B cell (primary cell): Measurements from ENCODE around the gene LGI2. TPM values are rescaled to one million over a fixed set of nuclear protein-coding genes. Genes with fewer than 3 reads are reported as not detected.

Source experiments
- ATAC-seq: fragments of 200-7000 bp; cut with Tn5 transposase; one replicate; pipeline ENCODE4 v1.10.0; 2021; ENCODE audit warnings: low read depth, mild to moderate bottlenecking, moderate number of reproducible peaks, moderate library complexity
- CTCF ChIA-PET: fragments of 350-600 bp; sonication (Branson Sonifier 250); formaldehyde crosslinking; loops from one replicate; lab custom pipeline; 2021; ENCODE audit warnings: antibody characterized with exemption, inconsistent platforms; lab: Charles Lee
- POLR2A ChIA-PET: fragments of 350-600 bp; sonication (Branson Sonifier 250); formaldehyde crosslinking; loops from one replicate; lab custom pipeline; 2021; ENCODE audit warnings: antibody characterized with exemption; lab: Charles Lee
- DNase-seq: peaks from one replicate; pipeline ENCODE4 v3.0.0; 2013
- H2AFZ ChIP-seq: 2 replicates; pipeline ENCODE4 v1.6.1; 2012; ENCODE audit warnings: mild to moderate bottlenecking, low read depth, low read length; ENCODE audit not compliant: insufficient read depth, poor library complexity, severe bottlenecking
- H3K27ac ChIP-seq, 2 donors: 1 replicate in 1 of 2; 2 replicates in 1 of 2; pipeline ENCODE4 v1.5.1; 2012 to 2013; ENCODE audit warnings: low read length in 2 of 2, mild to moderate bottlenecking in 2 of 2, moderate library complexity in 1 of 2
- H3K27me3 ChIP-seq, 4 experiments: fragments of 200-600 bp in 1 of 4; sonication (generic) in 1 of 4; replicated peaks in 1 of 4; 1 replicate in 2 of 4; 2 replicates in 2 of 4; pipeline versions ENCODE4 v1.6.1 to v1.7.0; 2013 to 2016; ENCODE audit warnings: low read length in 3 of 4, mild to moderate bottlenecking in 2 of 4, mixed read lengths in 1 of 4, moderate library complexity in 1 of 4; ENCODE audit not compliant: insufficient read depth in 4 of 4, control insufficient read depth in 3 of 4; ENCODE audit errors: control extremely low read depth in 1 of 4
- H3K36me3 ChIP-seq, 2 experiments: replicated peaks in 1 of 2; 1 replicate in 1 of 2; 2 replicates in 1 of 2; pipeline versions ENCODE4 v1.6.1 to v1.7.1; 2013; ENCODE audit warnings: low read length in 1 of 2; ENCODE audit not compliant: insufficient read depth in 2 of 2, control insufficient read depth in 1 of 2; ENCODE audit errors: control extremely low read depth in 1 of 2, extremely low read depth in 1 of 2
- H3K4me1 ChIP-seq, 2 donors: fragments of 200-600 bp in 1 of 2; sonication (generic) in 1 of 2; 1 replicate in 1 of 2; 2 replicates in 1 of 2; pipeline versions ENCODE4 v1.5.1 to v1.6.1; 2013 to 2017; ENCODE audit warnings: low read length in 2 of 2; ENCODE audit not compliant: control insufficient read depth in 2 of 2, insufficient read depth in 2 of 2
- H3K4me2 ChIP-seq: replicated peaks from 2 replicates; pipeline ENCODE3; 2012; ENCODE audit warnings: mild to moderate bottlenecking, low read depth, low read length; ENCODE audit not compliant: poor library complexity, severe bottlenecking
- H3K4me3 ChIP-seq, 5 experiments: fragments of 200-600 bp in 1 of 5; sonication (generic) in 1 of 5; 1 replicate in 3 of 5; 2 replicates in 2 of 5; pipeline versions ENCODE4 v1.5.1 to v1.7.0; 2011 to 2016; ENCODE audit warnings: low read length in 4 of 5, mild to moderate bottlenecking in 4 of 5, low read depth in 2 of 5, control low read depth in 1 of 5, moderate library complexity in 1 of 5; ENCODE audit not compliant: insufficient read depth in 1 of 5; ENCODE audit errors: control extremely low read depth in 1 of 5, extremely low read depth in 1 of 5
- H3K79me2 ChIP-seq: fragments of 200-600 bp; sonication (generic); one replicate; pipeline ENCODE4 v1.6.0; 2016; ENCODE audit warnings: low read length; ENCODE audit not compliant: control insufficient read depth, insufficient read depth
- H3K9ac ChIP-seq: fragments of 200-600 bp; sonication (generic); 2 replicates; pipeline ENCODE4 v1.6.1; 2017; ENCODE audit warnings: mild to moderate bottlenecking, low read length, moderate library complexity
- H3K9me3 ChIP-seq, 3 donors: one replicate each; pipeline versions ENCODE4 v1.6.1 to v1.7.1; 2013; ENCODE audit warnings: low read length in 2 of 3; ENCODE audit not compliant: control insufficient read depth in 2 of 3, insufficient read depth in 1 of 3; ENCODE audit errors: control extremely low read depth in 1 of 3
- H4K20me1 ChIP-seq: 2 replicates; pipeline ENCODE4 v1.6.0; 2012; ENCODE audit warnings: mild to moderate bottlenecking, low read length; ENCODE audit not compliant: insufficient read depth, control insufficient read depth, poor library complexity, severe bottlenecking
- H3K27ac Mint-ChIP-seq: one replicate; pipeline ENCODE4 v1.8.0; 2021; ENCODE audit warnings: mixed read lengths
- H3K27me3 Mint-ChIP-seq: one replicate; pipeline ENCODE4 v1.8.0; 2021; ENCODE audit warnings: mixed read lengths
- H3K4me1 Mint-ChIP-seq: one replicate; pipeline ENCODE4 v1.8.0; 2021; ENCODE audit warnings: mixed read lengths
- H3K4me3 Mint-ChIP-seq: one replicate; pipeline ENCODE4 v1.8.0; 2021; ENCODE audit warnings: mixed read lengths
- H3K9me3 Mint-ChIP-seq: one replicate; pipeline ENCODE4 v1.8.0; 2022; ENCODE audit warnings: mixed read lengths; ENCODE audit not compliant: insufficient read depth
- EZH2 ChIP-seq: IDR thresholded peaks from 2 replicates; pipeline ENCODE4 v1.6.1; 2012; ENCODE audit warnings: borderline replicate concordance, low read depth, mild to moderate bottlenecking, moderate library complexity, low read length; ENCODE audit not compliant: insufficient read depth, poor library complexity, severe bottlenecking
- WGBS: methylation state at CpG from one replicate; pipeline ENCODE4 v1.1.5; 2013; ENCODE audit warnings: missing lambda C conversion rate; ENCODE audit not compliant: insufficient coverage; 5-methylcytosine and 5-hydroxymethylcytosine counted together
- intact Hi-C: fragments of 100-400 bp; cut with micrococcal nuclease; formaldehyde crosslinking; loops from one replicate; pipeline ENCODE4 v1.10.0; 2022
- polyA plus RNA-seq: library from polyadenylated mRNA; depleted of rRNA; stranded (reverse); fragments of >200 nt; gene quantifications from 2 replicates; pipeline ENCODE4 v1.2.3, GENCODE V29; 2012
- total RNA-seq, 2 donors: library from RNA; stranded (reverse); fragments of 120-200 nt in 1 of 2; gene quantifications; 1 replicate in 1 of 2; 2 replicates in 1 of 2; pipeline versions ENCODE4 v1.2.3 to v1.2.4, GENCODE V29; 2013 to 2022
- TF ChIP-seq, protein P1 (sequence below): fragments of 200-600 bp; IDR thresholded peaks from one replicate; pipeline ENCODE4 v1.8.0; 2022; ENCODE audit warnings: antibody characterized with exemption, mild to moderate bottlenecking

The LGI2 gene
- total and polyA plus RNA-seq, 2 donors (not counting 1 experiment from before 2014, with no cell fraction given): not detected

- WGBS: no CpG with 5 or more reads among the region's 1 CpG
- no peak for TF ChIP-seq EZH2
- TF ChIP-seq, protein P1, sequence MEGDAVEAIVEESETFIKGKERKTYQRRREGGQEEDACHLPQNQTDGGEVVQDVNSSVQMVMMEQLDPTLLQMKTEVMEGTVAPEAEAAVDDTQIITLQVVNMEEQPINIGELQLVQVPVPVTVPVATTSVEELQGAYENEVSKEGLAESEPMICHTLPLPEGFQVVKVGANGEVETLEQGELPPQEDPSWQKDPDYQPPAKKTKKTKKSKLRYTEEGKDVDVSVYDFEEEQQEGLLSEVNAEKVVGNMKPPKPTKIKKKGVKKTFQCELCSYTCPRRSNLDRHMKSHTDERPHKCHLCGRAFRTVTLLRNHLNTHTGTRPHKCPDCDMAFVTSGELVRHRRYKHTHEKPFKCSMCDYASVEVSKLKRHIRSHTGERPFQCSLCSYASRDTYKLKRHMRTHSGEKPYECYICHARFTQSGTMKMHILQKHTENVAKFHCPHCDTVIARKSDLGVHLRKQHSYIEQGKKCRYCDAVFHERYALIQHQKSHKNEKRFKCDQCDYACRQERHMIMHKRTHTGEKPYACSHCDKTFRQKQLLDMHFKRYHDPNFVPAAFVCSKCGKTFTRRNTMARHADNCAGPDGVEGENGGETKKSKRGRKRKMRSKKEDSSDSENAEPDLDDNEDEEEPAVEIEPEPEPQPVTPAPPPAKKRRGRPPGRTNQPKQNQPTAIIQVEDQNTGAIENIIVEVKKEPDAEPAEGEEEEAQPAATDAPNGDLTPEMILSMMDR: no peak
- H3K4me1 ChIP-seq: peaks cover 0 to 3% of the 10 kb centered on the region in 2 donors
- no peak overlapping the region for H3K27ac ChIP-seq
- Mint-ChIP-seq H3K27ac (no peak overlapping the region), H3K4me1 (peaks cover 7% of the 10 kb centered on the region), H3K4me3 (no peak overlapping the region), H3K27me3 (peaks cover 6% of the 10 kb centered on the region), H3K9me3 (no peaks in the 10 kb centered on the region)
- H3K4me2 ChIP-seq: no peak overlapping the region
- ChIA-PET CTCF (interaction anchor here (1.4 kb wide), 1 partner anchor 23 kb away, joined by 5 read pairs; no protein-coding TSS in a partner anchor), POLR2A (no interaction called here)
- no peak overlapping the region for H3K9ac ChIP-seq
- ATAC-seq (no peak), DNase-seq (no peak)
- H4K20me1 ChIP-seq: no peaks in the 10 kb centered on the region
- no peaks in the 10 kb centered on the region for H3K79me2 ChIP-seq
- intact Hi-C loops: no loop called here
- H3K27me3 ChIP-seq: peaks cover 0 to 4% (median 2%) of the 10 kb centered on the region in 4 experiments
- H3K36me3 ChIP-seq: no peaks in the 10 kb centered on the region
- H2AFZ ChIP-seq: no peak overlapping the region
- no peaks in the 10 kb centered on the region for H3K9me3 ChIP-seq
- no peak overlapping the region for H3K4me3 ChIP-seq
Observed at GRCh38 chr4:25002681-25003080, 28.1 kb downstream of the LGI2 start.

GRCh38 chr4:25001509-25001908 is 29.2 kb downstream of the LGI2 start:
- H3K4me1 Mint-ChIP-seq: peaks cover 7% of the 10 kb centered on the region
- no peak overlapping the region for H3K9ac ChIP-seq
- peaks cover 0 to 3% of the 10 kb centered on the region in 2 donors for H3K4me1 ChIP-seq
- DNase-seq (no peak), ATAC-seq (no peak)
- 20% methylated on average over 2 of the region's 3 CpGs for WGBS
- no peaks in the 10 kb centered on the region for H4K20me1 ChIP-seq
- no peaks in the 10 kb centered on the region for H3K36me3 ChIP-seq
- TF ChIP-seq, protein P1: no peak
- no peak for TF ChIP-seq EZH2
- no peak overlapping the region for H3K4me3 Mint-ChIP-seq
- no peak overlapping the region for H3K27ac ChIP-seq
- ChIA-PET POLR2A (no interaction called here), CTCF (no interaction called here)
- H3K9me3 ChIP-seq: no peaks in the 10 kb centered on the region
- no peak overlapping the region for H2AFZ ChIP-seq
- no peaks in the 10 kb centered on the region for H3K79me2 ChIP-seq
- no peaks in the 10 kb centered on the region for H3K9me3 Mint-ChIP-seq
- H3K4me3 ChIP-seq: no peak overlapping the region
- H3K4me2 ChIP-seq: no peak overlapping the region
- H3K27me3 ChIP-seq: peaks cover 0 to 4% (median 2%) of the 10 kb centered on the region in 4 experiments
- peaks cover 6% of the 10 kb centered on the region for H3K27me3 Mint-ChIP-seq
- intact Hi-C loops: no loop called here
- no peak overlapping the region for H3K27ac Mint-ChIP-seq
